Natural killer cell (primary cell): ENCODE data around the gene LUC7L. TPM values are rescaled to one million over a fixed set of nuclear protein-coding genes. Genes with fewer than 3 reads are reported as not detected.
"Not testable (repeated sequence)": the region's sequence is repeated elsewhere in the genome, so short reads cannot be mapped to it uniquely, and the experiment has no call there.

ENCODE experiments used
- ATAC-seq, 3 donors: fragments of 150-1000 bp in 2 of 3; fragments of 200-7000 bp in 1 of 3; cut with Tn5 transposase; 1 replicate in 1 of 3; 2 replicates in 2 of 3; pipeline ENCODE4 v1.10.0; 2021; ENCODE audit warnings: mild to moderate bottlenecking in 2 of 3, moderate library complexity in 2 of 3
- DNase-seq, 2 donors: peaks; one replicate each; pipeline versions ENCODE4 v3.0.0 to v3.0.0-alpha.2; 2013 to 2021; ENCODE audit warnings: mixed read lengths in 1 of 2
- H3K27ac ChIP-seq: one replicate; pipeline ENCODE4 v1.5.1; 2013; ENCODE audit warnings: mild to moderate bottlenecking, low read length
- H3K27me3 ChIP-seq: one replicate; pipeline ENCODE4 v1.6.1; 2013; ENCODE audit warnings: low read length; ENCODE audit not compliant: control insufficient read depth, insufficient read depth
- H3K36me3 ChIP-seq: one replicate; pipeline ENCODE4 v1.6.1; 2013; ENCODE audit warnings: low read length; ENCODE audit not compliant: control insufficient read depth, insufficient read depth
- H3K4me1 ChIP-seq: one replicate; pipeline ENCODE4 v1.6.1; 2013; ENCODE audit warnings: low read length; ENCODE audit not compliant: control insufficient read depth, insufficient read depth
- H3K4me3 ChIP-seq: one replicate; pipeline ENCODE4 v1.5.1; 2013; ENCODE audit warnings: low read length
- H3K9me3 ChIP-seq: one replicate; pipeline ENCODE4 v1.6.1; 2013; ENCODE audit warnings: low read length; ENCODE audit not compliant: control insufficient read depth, insufficient read depth
- H3K27ac Mint-ChIP-seq, 2 donors: one replicate each; pipeline ENCODE4 v1.8.0; 2022; ENCODE audit warnings: mild to moderate bottlenecking in 2 of 2, mixed read lengths in 2 of 2, moderate library complexity in 1 of 2
- H3K27me3 Mint-ChIP-seq, 2 donors: one replicate each; pipeline ENCODE4 v1.8.0; 2022; ENCODE audit warnings: low read depth in 2 of 2, mixed read lengths in 2 of 2
- H3K36me3 Mint-ChIP-seq: one replicate; pipeline ENCODE4 v1.8.0; 2022; ENCODE audit warnings: mixed read lengths
- H3K4me1 Mint-ChIP-seq, 2 donors: one replicate each; pipeline ENCODE4 v1.8.0; 2022; ENCODE audit warnings: mixed read lengths in 2 of 2
- H3K4me3 Mint-ChIP-seq: one replicate; pipeline ENCODE4 v1.8.0; 2022; ENCODE audit warnings: mild to moderate bottlenecking, moderate library complexity, mixed read lengths
- H3K9me3 Mint-ChIP-seq, 2 donors: one replicate each; pipeline ENCODE4 v1.8.0; 2022; ENCODE audit warnings: mixed read lengths in 2 of 2
- WGBS: methylation state at CpG from one replicate; pipeline ENCODE4 v1.1.7; 2013; ENCODE audit warnings: missing lambda C conversion rate; ENCODE audit not compliant: insufficient coverage; 5-methylcytosine and 5-hydroxymethylcytosine counted together
- intact Hi-C: fragments of 100-400 bp; cut with micrococcal nuclease; formaldehyde crosslinking; loops from one replicate; pipeline ENCODE4 v1.14.2; 2022
- total RNA-seq, 4 donors: library from RNA; stranded (reverse); fragments of 120-200 nt in 1 of 4; gene quantifications; one replicate each; pipeline versions ENCODE4 v1.2.3 to v1.2.4, GENCODE V29; 2013 to 2022
- TF ChIP-seq, protein P1 (sequence below): fragments of 200-600 bp; IDR thresholded peaks from one replicate; pipeline ENCODE4 v1.8.0; 2022; ENCODE audit warnings: antibody characterized with exemption

LUC7L gene
- total RNA-seq, 3 donors from 2014 or later (not counting 1 experiment from before 2014, with no cell fraction given), result 129 to 168 (median 153) TPM

DNA sequence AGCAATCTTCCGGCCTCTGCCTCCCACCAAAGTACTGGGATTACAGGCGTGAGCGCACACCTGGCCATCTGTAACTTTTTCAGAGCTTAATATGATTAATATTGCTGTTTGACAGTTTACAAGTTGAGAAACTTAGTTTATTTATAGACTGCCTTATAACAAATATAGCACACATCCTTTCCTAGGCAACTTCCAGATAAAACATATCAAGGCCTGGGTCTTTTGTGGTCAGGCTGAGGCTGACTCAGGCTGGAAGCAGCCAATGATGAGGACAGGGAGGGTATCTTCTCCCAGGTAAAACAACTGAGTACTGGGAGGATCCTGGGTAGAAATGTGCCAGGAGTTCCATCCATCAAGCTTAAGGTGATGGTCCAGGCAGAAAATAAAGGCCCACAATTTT lies 16.2 kb downstream of the LUC7L start:
- 100% methylated on average over 3 of the region's 3 CpGs for WGBS
- no peak for ATAC-seq
- H3K4me3 ChIP-seq, result no peak overlapping the region
- H3K9me3 Mint-ChIP-seq, result no peaks in the 10 kb centered on the region
- no peaks in the 10 kb centered on the region for H3K9me3 ChIP-seq
- H3K27me3 ChIP-seq, result no peaks in the 10 kb centered on the region
- DNase-seq, result no peak
- H3K27ac ChIP-seq, result no peak overlapping the region
- H3K27me3 Mint-ChIP-seq, result no peaks in the 10 kb centered on the region
- H3K4me3 Mint-ChIP-seq, result no peak overlapping the region
- peaks cover 8% of the 10 kb centered on the region for H3K36me3 Mint-ChIP-seq
- peaks cover 0 to 8% of the 10 kb centered on the region in 2 donors for H3K4me1 Mint-ChIP-seq
- intact Hi-C loops, result no loop called here
- H3K4me1 ChIP-seq, result no peaks in the 10 kb centered on the region
- no peak overlapping the region for H3K27ac Mint-ChIP-seq
- TF ChIP-seq, protein P1, sequence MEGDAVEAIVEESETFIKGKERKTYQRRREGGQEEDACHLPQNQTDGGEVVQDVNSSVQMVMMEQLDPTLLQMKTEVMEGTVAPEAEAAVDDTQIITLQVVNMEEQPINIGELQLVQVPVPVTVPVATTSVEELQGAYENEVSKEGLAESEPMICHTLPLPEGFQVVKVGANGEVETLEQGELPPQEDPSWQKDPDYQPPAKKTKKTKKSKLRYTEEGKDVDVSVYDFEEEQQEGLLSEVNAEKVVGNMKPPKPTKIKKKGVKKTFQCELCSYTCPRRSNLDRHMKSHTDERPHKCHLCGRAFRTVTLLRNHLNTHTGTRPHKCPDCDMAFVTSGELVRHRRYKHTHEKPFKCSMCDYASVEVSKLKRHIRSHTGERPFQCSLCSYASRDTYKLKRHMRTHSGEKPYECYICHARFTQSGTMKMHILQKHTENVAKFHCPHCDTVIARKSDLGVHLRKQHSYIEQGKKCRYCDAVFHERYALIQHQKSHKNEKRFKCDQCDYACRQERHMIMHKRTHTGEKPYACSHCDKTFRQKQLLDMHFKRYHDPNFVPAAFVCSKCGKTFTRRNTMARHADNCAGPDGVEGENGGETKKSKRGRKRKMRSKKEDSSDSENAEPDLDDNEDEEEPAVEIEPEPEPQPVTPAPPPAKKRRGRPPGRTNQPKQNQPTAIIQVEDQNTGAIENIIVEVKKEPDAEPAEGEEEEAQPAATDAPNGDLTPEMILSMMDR, result no peak
- peaks cover 59% of the 10 kb centered on the region for H3K36me3 ChIP-seq

DNA sequence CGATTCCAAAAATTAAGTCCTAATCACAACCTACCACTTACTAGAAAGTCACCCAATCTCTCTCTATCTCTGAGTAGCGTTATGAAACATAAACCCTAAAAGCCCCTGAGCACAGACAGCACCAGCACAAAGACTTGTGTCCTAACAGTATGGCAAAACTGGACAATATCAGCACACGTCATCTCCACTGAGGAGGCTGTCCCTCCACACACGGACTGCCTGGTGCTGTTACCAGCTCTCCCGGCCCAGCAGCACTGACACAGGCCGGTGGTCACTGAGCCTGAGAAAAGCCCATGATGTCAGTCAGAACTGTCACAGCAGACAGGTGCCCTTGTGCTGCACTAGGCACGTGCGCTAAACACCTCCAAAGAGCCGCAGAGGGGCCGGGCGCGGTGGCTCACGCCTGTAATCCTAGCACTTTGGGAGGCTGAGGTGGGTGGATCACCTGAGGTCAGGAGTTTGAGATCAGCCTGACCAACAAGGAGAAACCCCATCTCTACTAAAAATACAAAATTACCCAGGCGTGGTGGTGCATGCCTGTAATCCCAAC lies 17.5 kb downstream of the LUC7L start:
- peaks cover 12% of the 10 kb centered on the region for H3K36me3 Mint-ChIP-seq
- H3K27ac Mint-ChIP-seq, H3K27ac ChIP-seq, H3K9me3 ChIP-seq, intact Hi-C loops, H3K27me3 Mint-ChIP-seq, DNase-seq, H3K4me1 Mint-ChIP-seq, H3K4me1 ChIP-seq, ATAC-seq, H3K9me3 Mint-ChIP-seq, H3K4me3 ChIP-seq, H3K27me3 ChIP-seq, H3K4me3 Mint-ChIP-seq: not testable (repeated sequence)
- peaks cover 56% of the 10 kb centered on the region for H3K36me3 ChIP-seq
- WGBS, result 95% methylated on average over 14 of the region's 14 CpGs

DNA sequence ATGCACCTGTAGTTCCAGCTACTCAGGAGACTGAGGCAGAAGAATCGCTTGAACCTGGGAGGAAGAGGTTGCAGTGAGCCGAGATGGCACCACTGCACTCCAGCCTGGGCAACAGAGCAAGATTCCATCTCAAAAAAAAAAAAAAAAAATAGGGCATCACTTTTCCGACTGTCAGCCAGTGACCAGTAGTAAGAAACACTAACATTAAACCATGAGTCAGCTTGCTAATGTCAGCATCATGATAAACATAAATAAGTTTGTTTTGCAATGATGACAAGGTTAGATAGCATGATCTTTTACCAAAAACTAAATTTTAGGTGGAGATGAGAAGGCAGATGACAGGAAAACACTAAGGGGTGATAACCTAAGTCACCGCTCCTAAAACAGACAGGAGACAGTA lies 19.9 kb downstream of the LUC7L start:
- H3K27ac Mint-ChIP-seq, DNase-seq, ATAC-seq, intact Hi-C loops, H3K27me3 ChIP-seq, H3K4me3 Mint-ChIP-seq, H3K9me3 Mint-ChIP-seq, H3K4me3 ChIP-seq, H3K4me1 ChIP-seq, H3K27ac ChIP-seq, H3K9me3 ChIP-seq, H3K27me3 Mint-ChIP-seq, H3K4me1 Mint-ChIP-seq: not testable (repeated sequence)
- WGBS, result 97% methylated on average over 3 of the region's 4 CpGs
- H3K36me3 ChIP-seq, result peaks cover 64% of the 10 kb centered on the region
- H3K36me3 Mint-ChIP-seq, result peaks cover 21% of the 10 kb centered on the region

DNA sequence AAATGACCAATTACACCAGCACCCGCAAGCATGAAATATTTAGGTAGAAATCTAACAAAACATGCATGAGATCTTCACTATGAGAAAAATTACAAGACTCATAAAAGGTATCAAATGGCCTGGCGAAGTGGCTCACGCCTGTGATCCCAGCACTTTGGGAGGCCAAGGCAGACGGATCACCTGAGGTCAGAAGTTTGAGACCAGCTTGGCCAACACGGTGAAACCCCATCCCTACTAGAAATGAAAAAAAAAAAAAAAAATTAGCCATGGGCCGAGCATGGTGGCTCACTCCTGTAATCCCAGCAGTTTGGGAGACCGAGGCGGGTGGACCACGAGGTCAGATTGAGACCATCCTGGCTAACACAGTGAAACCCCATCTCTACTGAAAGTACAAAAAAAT lies 25.2 kb downstream of the LUC7L start:
- peaks cover 21% of the 10 kb centered on the region for H3K36me3 Mint-ChIP-seq
- H3K9me3 ChIP-seq, H3K27me3 ChIP-seq, H3K27me3 Mint-ChIP-seq, DNase-seq, H3K4me3 Mint-ChIP-seq, ATAC-seq, H3K9me3 Mint-ChIP-seq, H3K27ac Mint-ChIP-seq, H3K4me1 ChIP-seq, H3K4me1 Mint-ChIP-seq, intact Hi-C loops, H3K27ac ChIP-seq, H3K4me3 ChIP-seq: not testable (repeated sequence)
- WGBS, result 94% methylated on average over 9 of the region's 9 CpGs
- H3K36me3 ChIP-seq, result peaks cover 65% of the 10 kb centered on the region

DNA sequence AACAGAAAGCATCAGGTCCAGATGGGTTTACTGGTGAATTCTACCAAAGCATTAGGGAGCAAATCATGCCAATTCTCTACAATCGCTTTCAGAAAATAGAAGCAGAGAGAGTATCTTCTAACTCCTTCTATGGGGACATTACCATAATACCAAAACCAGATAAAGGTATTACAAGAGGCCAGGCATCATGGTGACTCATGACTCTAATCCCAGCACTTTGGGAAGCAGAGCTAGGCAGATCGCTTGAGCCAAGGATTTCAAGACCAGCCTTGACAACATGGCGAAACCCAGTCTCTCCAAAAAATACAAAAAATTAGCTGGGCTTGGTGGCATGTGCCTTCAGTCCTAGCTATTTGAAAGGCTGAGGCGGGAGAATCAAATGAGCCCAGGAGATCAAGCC lies 26.0 kb downstream of the LUC7L start:
- no peak overlapping the region for H3K27ac ChIP-seq
- no peaks in the 10 kb centered on the region for H3K27me3 ChIP-seq
- Mint-ChIP-seq H3K36me3 (peaks cover 15% of the 10 kb centered on the region), H3K4me1 (peaks cover 0 to 4% of the 10 kb centered on the region in 2 donors), H3K9me3 (no peaks in the 10 kb centered on the region), H3K27ac (no peak overlapping the region), H3K27me3 (no peaks in the 10 kb centered on the region), H3K4me3 (no peak overlapping the region)
- H3K36me3 ChIP-seq, result peaks cover 66% of the 10 kb centered on the region
- WGBS, result 99% methylated on average over 4 of the region's 4 CpGs
- H3K9me3 ChIP-seq, result no peaks in the 10 kb centered on the region
- intact Hi-C loops, result no loop called here
- DNase-seq (no peak), ATAC-seq (no peak)
- no peaks in the 10 kb centered on the region for H3K4me1 ChIP-seq
- TF ChIP-seq, protein P1, result no peak
- H3K4me3 ChIP-seq, result no peak overlapping the region
